ENCODE measurements around the gene PTPRE.
A peak's percentile ranks its signal among the peaks of the same experiment; 100 is the strongest.

The PTPRE gene

GRCh38 chr10:128059982-128060293, 153.0 kb downstream of the PTPRE start:
- H3K4me3 ChIP-seq (ENCODE audit: low read depth, low read length): no peak overlapping the region
- TF ChIP-seq CTCF (IDR thresholded peaks at IDR 0.05; ENCODE audit: low read depth, low read length, missing control alignments): no peak

GRCh38 chr10:128060341-128061250, 153.7 kb downstream of the PTPRE start:
- DNase-seq (ENCODE audit: low read depth): no peak
- no peak overlapping the region for H3K4me3 ChIP-seq (ENCODE audit: low read depth, low read length)
- no peak for TF ChIP-seq CTCF (IDR thresholded peaks at IDR 0.05; ENCODE audit: low read depth, low read length, missing control alignments)

More at GRCh38 chr10:128059982-128060293, 153.0 kb downstream of the PTPRE start:
- DNase-seq (ENCODE audit: low read depth): no peak

- TF ChIP-seq CTCF (IDR thresholded peaks at IDR 0.05; ENCODE audit: low read depth, low read length, missing control alignments): no peak
- H3K4me3 ChIP-seq (ENCODE audit: low read depth, low read length): no peak overlapping the region
- DNase-seq (ENCODE audit: low read depth): no peak
Measured at GRCh38 chr10:128061306-128062300, 154.7 kb downstream of the PTPRE start.

- no peak for DNase-seq (ENCODE audit: low read depth)
- no peak for TF ChIP-seq CTCF (IDR thresholded peaks at IDR 0.05; ENCODE audit: low read depth, low read length, missing control alignments)
- H3K4me3 ChIP-seq (ENCODE audit: low read depth, low read length): peak overlapping the region; percentile 11
Measured at GRCh38 chr10:128062331-128062880, 155.5 kb downstream of the PTPRE start.

- no peak for TF ChIP-seq CTCF (IDR thresholded peaks at IDR 0.05; ENCODE audit: low read depth, low read length, missing control alignments)
- H3K4me3 ChIP-seq (ENCODE audit: low read depth, low read length): peak overlapping the region; percentile 11
- no peak for DNase-seq (ENCODE audit: low read depth)
Measured at GRCh38 chr10:128062881-128063563, 156.1 kb downstream of the PTPRE start.

DNA sequence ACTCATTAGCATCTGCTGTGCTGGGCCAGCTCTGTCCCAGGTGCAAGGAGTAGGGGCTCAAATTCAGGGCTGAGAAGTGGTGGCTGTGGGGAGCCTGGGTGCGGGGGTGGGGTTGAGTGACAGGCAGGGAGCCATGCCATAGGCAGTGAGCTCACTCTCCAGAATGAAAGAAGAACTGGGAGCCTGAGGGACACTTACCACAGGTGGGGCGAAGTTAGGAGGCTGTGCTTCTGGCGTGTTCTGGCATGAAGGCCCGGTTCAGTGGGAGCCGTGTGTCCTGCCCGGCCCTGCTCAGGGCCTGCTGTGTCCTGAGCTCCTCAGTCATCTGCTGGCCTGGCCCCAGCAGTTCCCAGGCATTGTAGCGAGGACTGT, 156.8 kb downstream of the PTPRE start:
- DNase-seq (ENCODE audit: low read depth): no peak
- peak overlapping the region; percentile 21 for H3K4me3 ChIP-seq (ENCODE audit: low read depth, low read length)
- TF ChIP-seq CTCF (IDR thresholded peaks at IDR 0.05; ENCODE audit: low read depth, low read length, missing control alignments): no peak

All from GM12864 (cell line).